Activated naive CD8-positive, alpha-beta T cell treated with anti-CD3 and anti-CD28 coated beads, Interleukin-2, amount 10 ng/mL, durations not matched to agents 7 days and 5 days (primary cell): ENCODE data around the gene CBX3. TPM values are rescaled to one million over a fixed set of nuclear protein-coding genes. Genes with fewer than 3 reads are reported as not detected.
"Not testable (repeated sequence)": the region's sequence is repeated elsewhere in the genome, so short reads cannot be mapped to it uniquely, and the experiment has no call there.

Source experiments
- ATAC-seq: fragments of 150-1000 bp; cut with Tn5 transposase; one replicate; pipeline ENCODE4 v1.10.0; 2021; ENCODE audit warnings: low read depth, moderate library complexity
- POLR2A ChIA-PET: fragments of 350-600 bp; sonication (Branson Sonifier 250); formaldehyde crosslinking; loops from one replicate; lab custom pipeline; 2021; ENCODE audit warnings: antibody characterized with exemption; lab: Charles Lee
- DNase-seq: peaks from one replicate; pipeline ENCODE4 v3.0.0; 2021
- H3K27ac Mint-ChIP-seq: one replicate; pipeline ENCODE4 v1.8.0; 2022; ENCODE audit warnings: mild to moderate bottlenecking, mixed read lengths
- H3K27me3 Mint-ChIP-seq: one replicate; pipeline ENCODE4 v1.8.0; 2022; ENCODE audit warnings: mild to moderate bottlenecking, moderate library complexity, mixed read lengths
- H3K36me3 Mint-ChIP-seq: one replicate; pipeline ENCODE4 v1.8.0; 2021; ENCODE audit warnings: mild to moderate bottlenecking, mixed read lengths
- H3K4me1 Mint-ChIP-seq: one replicate; pipeline ENCODE4 v1.8.0; 2021; ENCODE audit warnings: mixed read lengths
- H3K4me3 Mint-ChIP-seq: one replicate; pipeline ENCODE4 v1.8.0; 2022; ENCODE audit warnings: mild to moderate bottlenecking, moderate library complexity, mixed read lengths
- H3K9me3 Mint-ChIP-seq: one replicate; pipeline ENCODE4 v1.8.0; 2021; ENCODE audit warnings: mixed read lengths
- total RNA-seq, 2 experiments: library from RNA; stranded (reverse); gene quantifications; one replicate each; pipeline ENCODE4 v1.2.3, GENCODE V29; 2021

The CBX3 gene
- total RNA-seq, 2 experiments from 2014 or later: 227 to 235 TPM

GRCh38 chr7:26178272-26178960 is 23.1 kb upstream of the CBX3 start:
- no peaks in the 10 kb centered on the region for H3K27me3 Mint-ChIP-seq
- ATAC-seq: no peak
- POLR2A ChIA-PET: interaction anchor here (1.5 kb wide), 1 partner anchor 22 kb away, joined by 3 read pairs; no protein-coding TSS in a partner anchor

DNA sequence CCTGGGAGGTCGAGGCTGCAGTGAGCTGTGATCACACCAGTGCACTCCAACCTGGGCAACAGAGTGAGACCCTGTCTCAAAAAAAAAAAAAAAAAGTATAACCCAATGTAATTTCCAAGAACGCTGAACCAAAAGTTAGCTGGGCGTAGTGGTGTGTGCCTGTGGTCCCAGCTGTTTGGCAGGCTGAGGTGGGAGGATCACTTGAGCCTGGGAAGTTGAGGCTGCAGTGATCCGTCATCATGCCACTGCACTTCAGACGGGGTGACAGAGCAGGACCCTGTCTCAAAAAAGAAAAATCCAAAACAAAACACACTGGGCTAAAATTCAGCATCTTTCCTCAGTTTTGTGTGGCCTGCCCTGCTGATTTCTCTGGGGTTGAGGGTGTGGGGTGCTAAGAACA is 22.1 kb upstream of the CBX3 start:
- no peaks in the 10 kb centered on the region for H3K9me3 Mint-ChIP-seq
- POLR2A ChIA-PET: interaction anchor here (0.6 to 4.1 kb wide), 4 partner anchors 10 to 23 kb away, joined by 3 to 17 read pairs (median 4); partner anchors contain the start of genes CBX3 and HNRNPA2B1
- no peak overlapping the region for H3K4me3 Mint-ChIP-seq
- ATAC-seq (no peak), DNase-seq (no peak)
- H3K27ac Mint-ChIP-seq: no peak overlapping the region
- H3K27me3 Mint-ChIP-seq: no peaks in the 10 kb centered on the region
- H3K4me1 Mint-ChIP-seq: peaks cover 5% of the 10 kb centered on the region
- no peaks in the 10 kb centered on the region for H3K36me3 Mint-ChIP-seq

More at GRCh38 chr7:26178272-26178960, 23.1 kb upstream of the CBX3 start:
- H3K9me3 Mint-ChIP-seq: no peaks in the 10 kb centered on the region
- H3K4me1 Mint-ChIP-seq: peaks cover 13% of the 10 kb centered on the region
- H3K27ac Mint-ChIP-seq: no peak overlapping the region
- H3K36me3 Mint-ChIP-seq: peaks cover 9% of the 10 kb centered on the region
- DNase-seq: no peak
- H3K4me3 Mint-ChIP-seq: no peak overlapping the region

GRCh38 chr7:26179826-26180497 is 21.6 kb upstream of the CBX3 start:
- no peak for DNase-seq
- no peak overlapping the region for H3K4me3 Mint-ChIP-seq
- ATAC-seq: no peak
- H3K36me3 Mint-ChIP-seq: peaks cover 1% of the 10 kb centered on the region
- no peak overlapping the region for H3K27ac Mint-ChIP-seq
- POLR2A ChIA-PET: interaction anchor here (0.6 to 4.1 kb wide), 7 partner anchors 9 to 292 kb away, joined by 3 to 17 read pairs (median 3); partner anchors contain the start of genes CBX3, HNRNPA2B1 and NFE2L3
- no peaks in the 10 kb centered on the region for H3K27me3 Mint-ChIP-seq
- H3K4me1 Mint-ChIP-seq: peaks cover 3% of the 10 kb centered on the region
- H3K9me3 Mint-ChIP-seq: no peaks in the 10 kb centered on the region

DNA sequence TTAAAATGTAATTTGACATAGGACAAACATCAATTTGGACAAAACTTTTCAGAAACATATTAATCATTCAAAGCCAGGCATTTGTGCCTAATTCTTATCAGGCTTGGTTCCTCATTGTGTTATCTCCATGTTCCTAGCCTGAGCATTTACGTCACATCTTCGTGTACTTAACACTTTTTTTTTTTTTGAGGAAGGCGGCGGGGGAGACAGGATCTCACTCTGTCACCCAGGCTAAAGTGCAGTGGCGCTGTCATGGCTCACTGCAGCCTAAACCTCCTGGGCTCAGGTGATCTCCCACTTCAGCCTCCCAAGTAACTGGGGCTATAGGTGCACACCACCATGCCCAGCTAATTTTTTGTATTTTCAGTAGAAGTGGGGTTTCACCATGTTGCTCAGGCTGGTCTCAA is 20.8 kb upstream of the CBX3 start:
- no peak overlapping the region for H3K4me3 Mint-ChIP-seq
- peak overlapping the region; percentile 1 for H3K27ac Mint-ChIP-seq
- H3K27me3 Mint-ChIP-seq: no peaks in the 10 kb centered on the region
- ATAC-seq: no peak
- no peak for DNase-seq
- POLR2A ChIA-PET: interaction anchor here (0.7 to 4.1 kb wide), 3 partner anchors 19 to 292 kb away, joined by 3 to 17 read pairs (median 4); partner anchors contain the start of genes CBX3, HNRNPA2B1 and NFE2L3
- H3K9me3 Mint-ChIP-seq: no peaks in the 10 kb centered on the region
- H3K36me3 Mint-ChIP-seq: peaks cover 9% of the 10 kb centered on the region
- peaks cover 11% of the 10 kb centered on the region for H3K4me1 Mint-ChIP-seq

DNA sequence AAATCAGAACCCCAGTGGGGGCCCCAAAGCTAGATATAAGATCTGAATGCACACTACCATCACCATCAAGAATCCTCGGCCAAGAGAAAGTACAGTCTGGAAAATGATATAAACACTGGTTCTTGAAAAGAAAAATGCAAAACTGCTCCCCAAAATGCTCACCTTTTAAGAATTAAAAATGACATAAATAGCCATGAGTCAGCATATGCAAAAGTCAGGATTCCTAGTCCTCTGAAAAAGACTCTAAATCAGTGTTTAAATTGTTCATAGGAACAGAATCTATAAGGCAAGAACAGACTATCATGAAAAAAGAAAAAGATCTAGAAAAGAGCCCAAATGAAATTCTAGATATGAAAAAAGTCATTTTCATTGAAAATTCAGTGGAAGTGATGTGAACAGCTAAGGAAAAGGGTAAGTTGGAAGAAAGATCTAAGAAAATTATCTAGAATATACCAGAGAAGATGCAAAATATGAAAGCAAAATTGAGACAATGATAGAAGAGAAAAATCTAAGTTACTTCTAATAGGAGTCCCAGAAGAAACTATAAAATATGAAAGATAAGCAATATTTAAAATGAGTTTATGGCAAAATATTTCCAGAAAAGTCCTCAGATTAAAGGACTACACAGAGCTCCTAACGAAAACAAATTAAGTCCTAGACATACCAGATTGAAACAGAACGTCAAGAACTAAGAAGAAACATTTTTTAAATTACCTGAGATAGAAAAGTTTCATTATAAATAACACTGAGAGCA is 19.9 kb upstream of the CBX3 start:
- Mint-ChIP-seq H3K4me3 (no peak overlapping the region), H3K36me3 (peaks cover 9% of the 10 kb centered on the region), H3K4me1 (peaks cover 17% of the 10 kb centered on the region), H3K27me3 (no peaks in the 10 kb centered on the region), H3K9me3 (no peaks in the 10 kb centered on the region), H3K27ac (no peak overlapping the region)
- ATAC-seq (no peak), DNase-seq (no peak)
- POLR2A ChIA-PET: interaction anchor here (0.8 to 4.1 kb wide), 7 partner anchors 10 to 30 kb away, joined by 3 to 17 read pairs (median 3); partner anchors contain the start of genes CBX3, HNRNPA2B1 and NFE2L3

GRCh38 chr7:26182283-26182682 is 19.3 kb upstream of the CBX3 start:
- H3K4me1 Mint-ChIP-seq: peaks cover 21% of the 10 kb centered on the region
- POLR2A ChIA-PET: interaction anchor here (1.4 to 4.1 kb wide), 7 partner anchors 10 to 31 kb away, joined by 3 to 17 read pairs (median 3); partner anchors contain the start of genes CBX3, HNRNPA2B1 and NFE2L3

GRCh38 chr7:26182706-26183105 is 18.8 kb upstream of the CBX3 start:
- no peak overlapping the region for H3K4me3 Mint-ChIP-seq

More at GRCh38 chr7:26182283-26182682, 19.3 kb upstream of the CBX3 start:
- peaks cover 13% of the 10 kb centered on the region for H3K36me3 Mint-ChIP-seq
- no peaks in the 10 kb centered on the region for H3K9me3 Mint-ChIP-seq
- no peaks in the 10 kb centered on the region for H3K27me3 Mint-ChIP-seq
- no peak overlapping the region for H3K4me3 Mint-ChIP-seq
- no peak overlapping the region for H3K27ac Mint-ChIP-seq
- ATAC-seq (no peak), DNase-seq (no peak)

DNA sequence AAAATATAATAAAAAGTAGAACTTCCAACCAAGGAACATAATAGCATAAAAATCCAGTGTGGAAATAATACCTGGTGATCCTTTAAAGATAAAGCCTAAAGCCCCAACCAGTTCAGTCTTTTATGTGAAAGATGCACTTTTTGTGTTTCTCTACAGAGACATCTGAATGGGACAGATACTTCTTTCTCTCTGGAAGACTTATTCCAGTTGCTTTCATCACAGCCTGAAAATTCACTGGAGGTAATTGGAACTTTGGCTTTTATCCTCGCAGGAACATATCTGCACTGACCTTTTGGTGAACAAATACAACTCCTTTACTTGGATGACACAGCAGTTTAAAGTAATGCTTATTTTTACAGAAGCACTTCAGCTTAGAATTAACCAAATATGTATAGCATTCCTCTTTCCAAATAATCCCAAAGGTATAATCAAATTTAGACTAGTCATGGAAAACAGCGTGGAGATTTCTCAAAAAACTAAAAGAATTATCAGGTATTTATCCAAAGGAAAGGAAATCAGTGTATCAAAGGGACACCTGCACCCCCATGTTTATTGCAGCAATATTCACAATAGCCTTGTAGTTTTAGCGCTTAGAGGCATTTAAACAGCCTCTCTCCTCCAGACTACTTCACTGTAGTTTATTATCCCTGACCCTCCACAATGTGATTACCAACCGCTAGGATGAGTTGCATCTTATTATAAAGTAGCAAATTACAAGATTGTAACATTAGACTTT is 17.8 kb upstream of the CBX3 start:
- peaks cover 32% of the 10 kb centered on the region for H3K4me1 Mint-ChIP-seq
- ATAC-seq: no peak
- peak overlapping the region; percentile 49 for H3K27ac Mint-ChIP-seq
- no peak for DNase-seq
- H3K36me3 Mint-ChIP-seq: peaks cover 19% of the 10 kb centered on the region
- POLR2A ChIA-PET: interaction anchor here (0.5 to 1.9 kb wide), 4 partner anchors 8 to 291 kb away, joined by 5 to 12 read pairs (median 7); partner anchors contain the start of gene NFE2L3
- no peak overlapping the region for H3K4me3 Mint-ChIP-seq
- no peaks in the 10 kb centered on the region for H3K9me3 Mint-ChIP-seq
- no peaks in the 10 kb centered on the region for H3K27me3 Mint-ChIP-seq

More at GRCh38 chr7:26182706-26183105, 18.8 kb upstream of the CBX3 start:
- peaks cover 24% of the 10 kb centered on the region for H3K4me1 Mint-ChIP-seq
- POLR2A ChIA-PET: interaction anchor here (1.4 to 4.1 kb wide), 7 partner anchors 9 to 31 kb away, joined by 3 to 17 read pairs (median 3); partner anchors contain the start of genes CBX3, HNRNPA2B1 and NFE2L3
- DNase-seq: no peak
- no peak overlapping the region for H3K27ac Mint-ChIP-seq
- H3K9me3 Mint-ChIP-seq: no peaks in the 10 kb centered on the region
- peaks cover 15% of the 10 kb centered on the region for H3K36me3 Mint-ChIP-seq
- no peak for ATAC-seq
- H3K27me3 Mint-ChIP-seq: no peaks in the 10 kb centered on the region

- not testable (repeated sequence) for H3K4me3 Mint-ChIP-seq
- Mint-ChIP-seq H3K36me3 (peaks cover 25% of the 10 kb centered on the region), H3K4me1 (peaks cover 38% of the 10 kb centered on the region)
Measured at GRCh38 chr7:26184281-26185101, 17.1 kb upstream of the CBX3 start.

GRCh38 chr7:26185131-26185843 is 16.3 kb upstream of the CBX3 start:
- ATAC-seq (peak; percentile 34), DNase-seq (no peak)
- POLR2A ChIA-PET: interaction anchor here (0.9 to 5.9 kb wide), 3 partner anchors 10 to 33 kb away, joined by 4 to 107 read pairs (median 9); partner anchors contain the start of genes CBX3, HNRNPA2B1 and NFE2L3
- no peaks in the 10 kb centered on the region for H3K9me3 Mint-ChIP-seq
- peak overlapping the region; percentile 33 for H3K4me3 Mint-ChIP-seq
- peaks cover 28% of the 10 kb centered on the region for H3K36me3 Mint-ChIP-seq
- no peaks in the 10 kb centered on the region for H3K27me3 Mint-ChIP-seq
- H3K27ac Mint-ChIP-seq: peak overlapping the region; percentile 81
- peaks cover 42% of the 10 kb centered on the region for H3K4me1 Mint-ChIP-seq

More at GRCh38 chr7:26184281-26185101, 17.1 kb upstream of the CBX3 start:
- not testable (repeated sequence) for ATAC-seq, DNase-seq, H3K27me3 Mint-ChIP-seq, H3K9me3 Mint-ChIP-seq
- peak overlapping the region; percentile 81 for H3K27ac Mint-ChIP-seq
- POLR2A ChIA-PET: interaction anchor here (0.8 to 5.9 kb wide), 4 partner anchors 8 to 32 kb away, joined by 5 to 107 read pairs (median 9); partner anchors contain the start of genes CBX3, HNRNPA2B1 and NFE2L3

DNA sequence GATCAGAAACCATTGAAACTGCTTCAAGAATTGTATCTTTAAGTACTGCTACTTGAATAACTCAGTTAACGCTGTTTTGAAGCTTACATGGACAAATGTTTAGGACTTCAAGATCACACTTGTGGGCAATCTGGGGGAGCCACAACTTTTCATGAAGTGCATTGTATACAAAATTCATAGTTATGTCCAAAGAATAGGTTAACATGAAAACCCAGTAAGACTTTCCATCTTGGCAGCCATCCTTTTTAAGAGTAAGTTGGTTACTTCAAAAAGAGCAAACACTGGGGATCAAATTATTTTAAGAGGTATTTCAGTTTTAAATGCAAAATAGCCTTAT is 15.7 kb upstream of the CBX3 start:
- Mint-ChIP-seq H3K27ac (peak overlapping the region; percentile 81), H3K36me3 (peaks cover 33% of the 10 kb centered on the region), H3K4me3 (peak overlapping the region; percentile 33), H3K9me3 (no peaks in the 10 kb centered on the region), H3K4me1 (peaks cover 46% of the 10 kb centered on the region), H3K27me3 (no peaks in the 10 kb centered on the region)
- DNase-seq (no peak), ATAC-seq (no peak)
- POLR2A ChIA-PET: interaction anchor here (0.9 to 5.9 kb wide), 3 partner anchors 9 to 34 kb away, joined by 4 to 107 read pairs (median 9); partner anchors contain the start of genes CBX3, HNRNPA2B1 and NFE2L3
